PC-9 (cell line): ENCODE measurements around the gene ACER1.

Source experiments
- EZH2 ChIP-seq: fragments of 200-600 bp; sonication (generic); IDR thresholded peaks from 2 replicates; pipeline ENCODE4 v1.8.0; 2017; ENCODE audit warnings: antibody characterized with exemption, low read depth
- TF ChIP-seq, protein P1 (sequence below): fragments of 200-600 bp; sonication (generic); conservative IDR thresholded peaks from 2 replicates; pipeline ENCODE4 v1.6.1; 2017; ENCODE audit warnings: mixed run types, antibody characterized with exemption, mild to moderate bottlenecking, moderate library complexity

- TF ChIP-seq, protein P1, sequence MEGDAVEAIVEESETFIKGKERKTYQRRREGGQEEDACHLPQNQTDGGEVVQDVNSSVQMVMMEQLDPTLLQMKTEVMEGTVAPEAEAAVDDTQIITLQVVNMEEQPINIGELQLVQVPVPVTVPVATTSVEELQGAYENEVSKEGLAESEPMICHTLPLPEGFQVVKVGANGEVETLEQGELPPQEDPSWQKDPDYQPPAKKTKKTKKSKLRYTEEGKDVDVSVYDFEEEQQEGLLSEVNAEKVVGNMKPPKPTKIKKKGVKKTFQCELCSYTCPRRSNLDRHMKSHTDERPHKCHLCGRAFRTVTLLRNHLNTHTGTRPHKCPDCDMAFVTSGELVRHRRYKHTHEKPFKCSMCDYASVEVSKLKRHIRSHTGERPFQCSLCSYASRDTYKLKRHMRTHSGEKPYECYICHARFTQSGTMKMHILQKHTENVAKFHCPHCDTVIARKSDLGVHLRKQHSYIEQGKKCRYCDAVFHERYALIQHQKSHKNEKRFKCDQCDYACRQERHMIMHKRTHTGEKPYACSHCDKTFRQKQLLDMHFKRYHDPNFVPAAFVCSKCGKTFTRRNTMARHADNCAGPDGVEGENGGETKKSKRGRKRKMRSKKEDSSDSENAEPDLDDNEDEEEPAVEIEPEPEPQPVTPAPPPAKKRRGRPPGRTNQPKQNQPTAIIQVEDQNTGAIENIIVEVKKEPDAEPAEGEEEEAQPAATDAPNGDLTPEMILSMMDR = no peak
- no peak for TF ChIP-seq EZH2
Measured at GRCh38 chr19:6269101-6269886, 64.1 kb downstream of the ACER1 start.
